ENCODE measurements around the gene IRAK2.

IRAK2 gene

DNA sequence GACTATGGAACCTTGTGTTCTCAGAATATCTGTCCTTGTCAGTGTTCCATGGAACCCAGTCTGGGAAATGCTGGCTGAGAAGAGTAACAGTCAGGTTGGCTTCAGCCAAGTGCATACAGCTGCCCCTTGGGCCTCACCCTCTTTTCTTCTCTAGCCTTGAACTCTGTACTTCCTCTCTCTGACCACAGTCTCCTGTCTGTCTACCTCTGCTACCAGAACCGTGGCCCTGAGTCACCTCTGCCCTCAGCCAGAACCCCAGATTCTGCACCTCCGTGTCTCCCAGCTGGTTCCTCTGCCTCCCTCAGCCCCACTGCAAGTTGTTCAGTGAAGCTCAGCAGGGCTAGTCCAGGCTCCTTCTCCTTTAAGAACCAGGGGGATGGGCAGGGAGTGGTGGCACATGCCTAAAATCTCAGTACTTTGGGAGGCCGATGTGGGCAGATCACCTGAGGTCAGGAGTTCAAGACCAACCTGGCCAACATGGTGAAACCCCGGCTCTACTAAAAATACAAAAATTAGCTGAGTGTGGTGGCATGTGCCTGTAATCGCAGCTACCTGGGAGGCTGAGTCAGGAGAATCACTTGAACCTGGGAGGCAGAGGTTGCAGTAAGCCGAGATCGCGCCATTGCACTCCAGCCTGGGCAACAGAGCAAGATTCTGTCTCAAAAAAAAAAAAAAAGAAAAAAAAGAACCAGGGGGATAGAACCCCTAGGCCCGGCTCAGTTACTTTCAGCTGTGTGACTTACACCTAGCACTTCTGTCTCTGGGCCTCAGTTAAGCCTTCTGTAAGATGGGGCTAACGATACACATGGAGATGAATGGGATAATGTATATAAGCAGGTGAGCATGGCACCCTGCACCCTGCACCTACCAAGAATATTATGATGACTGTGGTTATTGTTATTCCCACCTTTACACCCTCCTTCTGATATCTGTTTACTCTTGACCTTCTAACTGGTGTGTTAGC is 59.2 kb downstream of the IRAK2 start:
- peak overlapping the region; percentile 50 for H3K27ac Mint-ChIP-seq
- H3K27me3 Mint-ChIP-seq, result no peaks in the 10 kb centered on the region
- peaks cover 76% of the 10 kb centered on the region for H3K4me1 Mint-ChIP-seq (ENCODE audit: low read depth)
- no peaks in the 10 kb centered on the region for H3K9me3 Mint-ChIP-seq
- H3K36me3 Mint-ChIP-seq (ENCODE audit: low read depth), result peaks cover 9% of the 10 kb centered on the region
- H3K4me3 Mint-ChIP-seq, result no peak overlapping the region

- Mint-ChIP-seq H3K27ac (peak overlapping the region; percentile 89), H3K36me3 (ENCODE audit: low read depth) (peaks cover 14% of the 10 kb centered on the region)
These were observed 60.3 kb downstream of the IRAK2 start for GRCh38 chr3:10224794-10225665.

DNA sequence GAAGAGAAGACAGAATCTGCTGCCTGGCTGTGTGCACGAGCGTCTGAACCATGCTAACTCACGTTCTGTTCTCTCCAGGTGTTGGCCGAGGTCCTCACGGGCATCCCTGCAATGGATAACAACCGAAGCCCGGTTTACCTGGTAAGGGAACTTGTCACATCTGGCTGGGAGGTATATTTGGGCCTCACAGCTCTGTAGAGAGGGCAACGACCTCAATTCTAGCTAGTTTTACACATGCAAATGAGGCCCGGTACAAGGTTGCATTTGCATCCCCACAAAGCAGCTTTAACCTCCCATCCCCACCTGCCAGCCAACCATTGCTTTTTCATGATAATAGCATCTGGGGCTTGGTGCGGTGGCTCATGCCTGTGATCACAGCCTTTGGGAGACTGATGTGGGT is 61.6 kb downstream of the IRAK2 start:
- Mint-ChIP-seq H3K27me3 (no peaks in the 10 kb centered on the region), H3K9me3 (no peaks in the 10 kb centered on the region), H3K4me3 (no peak overlapping the region), H3K36me3 (ENCODE audit: low read depth) (peaks cover 14% of the 10 kb centered on the region), H3K27ac (no peak overlapping the region), H3K4me1 (ENCODE audit: low read depth) (peaks cover 74% of the 10 kb centered on the region)

More at GRCh38 chr3:10224794-10225665, 60.3 kb downstream of the IRAK2 start:
- Mint-ChIP-seq H3K4me3 (peak overlapping the region; percentile 70), H3K9me3 (no peaks in the 10 kb centered on the region), H3K4me1 (ENCODE audit: low read depth) (peaks cover 84% of the 10 kb centered on the region), H3K27me3 (no peaks in the 10 kb centered on the region)

- Mint-ChIP-seq H3K27me3 (no peaks in the 10 kb centered on the region), H3K36me3 (ENCODE audit: low read depth) (peaks cover 16% of the 10 kb centered on the region), H3K27ac (peak overlapping the region; percentile 97), H3K4me3 (peak overlapping the region; percentile 32), H3K4me1 (ENCODE audit: low read depth) (peaks cover 60% of the 10 kb centered on the region), H3K9me3 (no peaks in the 10 kb centered on the region)
These were observed 63.7 kb downstream of the IRAK2 start for GRCh38 chr3:10228248-10228950.

GRCh38 chr3:10229576-10229975 is 64.9 kb downstream of the IRAK2 start:
- Mint-ChIP-seq H3K9me3 (no peaks in the 10 kb centered on the region), H3K36me3 (ENCODE audit: low read depth) (peaks cover 18% of the 10 kb centered on the region), H3K4me3 (peak overlapping the region; percentile 59), H3K4me1 (ENCODE audit: low read depth) (peaks cover 48% of the 10 kb centered on the region), H3K27me3 (no peaks in the 10 kb centered on the region), H3K27ac (peak overlapping the region; percentile 97)

GRCh38 chr3:10232137-10232536 is 67.4 kb downstream of the IRAK2 start:
- H3K27me3 Mint-ChIP-seq, result no peaks in the 10 kb centered on the region
- peaks cover 21% of the 10 kb centered on the region for H3K36me3 Mint-ChIP-seq (ENCODE audit: low read depth)
- no peaks in the 10 kb centered on the region for H3K9me3 Mint-ChIP-seq
- peaks cover 39% of the 10 kb centered on the region for H3K4me1 Mint-ChIP-seq (ENCODE audit: low read depth)
- H3K4me3 Mint-ChIP-seq, result no peak overlapping the region
- peak overlapping the region; percentile 32 for H3K27ac Mint-ChIP-seq

DNA sequence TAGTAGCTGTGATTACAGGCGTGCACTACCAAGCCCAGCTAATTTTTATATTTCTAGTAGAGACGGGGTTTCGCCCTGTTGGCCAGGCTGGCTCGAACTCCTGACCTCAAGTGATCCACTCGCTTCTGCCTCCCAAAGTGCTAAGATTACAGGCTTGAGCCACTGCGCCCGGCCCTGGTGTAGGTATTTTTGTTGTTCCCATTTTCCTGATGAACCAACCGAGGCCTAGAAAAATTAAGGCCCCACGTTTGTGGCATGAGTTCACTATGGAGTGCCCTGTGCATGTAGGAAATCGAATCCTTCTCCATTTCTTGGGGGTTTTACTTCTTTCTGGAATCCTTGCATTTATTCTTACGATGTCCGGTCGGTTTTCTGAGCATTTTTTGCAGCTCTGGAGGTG is 69.3 kb downstream of the IRAK2 start:
- peaks cover 35% of the 10 kb centered on the region for H3K36me3 Mint-ChIP-seq (ENCODE audit: low read depth)
- no peaks in the 10 kb centered on the region for H3K27me3 Mint-ChIP-seq
- peaks cover 37% of the 10 kb centered on the region for H3K4me1 Mint-ChIP-seq (ENCODE audit: low read depth)
- H3K4me3 Mint-ChIP-seq, result no peak overlapping the region
- no peaks in the 10 kb centered on the region for H3K9me3 Mint-ChIP-seq
- no peak overlapping the region for H3K27ac Mint-ChIP-seq

DNA sequence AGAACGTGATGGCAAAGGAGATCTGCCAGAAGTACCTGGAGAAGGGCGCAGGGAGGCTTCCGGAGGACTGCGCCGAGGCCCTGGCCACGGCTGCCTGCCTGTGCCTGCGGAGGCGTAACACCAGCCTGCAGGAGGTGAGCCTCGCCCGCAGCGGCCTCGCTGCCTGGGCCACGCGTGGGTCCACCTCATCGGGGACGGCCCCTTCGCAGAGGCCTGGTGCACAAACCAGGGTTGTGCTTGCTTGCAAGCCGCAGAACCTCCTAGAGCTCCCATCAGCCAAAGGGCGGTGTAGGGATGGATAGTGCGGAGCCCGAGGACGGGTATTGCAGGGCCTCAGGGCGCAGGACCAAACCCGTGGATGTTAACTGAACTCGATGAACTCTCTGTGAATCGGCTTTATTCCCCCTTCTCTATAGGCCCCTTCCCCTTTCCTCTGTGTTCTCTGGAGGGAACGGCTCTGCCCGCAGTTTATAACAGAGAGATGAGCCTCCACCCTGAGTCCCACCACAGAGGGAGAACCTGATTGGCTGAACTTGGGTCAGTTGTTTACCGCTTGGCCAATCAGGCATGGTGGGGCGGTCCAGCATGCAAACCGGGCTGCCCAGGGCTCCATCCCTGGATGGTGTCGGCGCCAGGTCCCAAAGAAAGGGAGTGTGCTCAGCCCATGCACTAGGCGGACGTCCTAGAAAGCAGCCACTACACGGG is 70.0 kb downstream of the IRAK2 start:
- peaks cover 35% of the 10 kb centered on the region for H3K36me3 Mint-ChIP-seq (ENCODE audit: low read depth)
- no peaks in the 10 kb centered on the region for H3K27me3 Mint-ChIP-seq
- no peak overlapping the region for H3K4me3 Mint-ChIP-seq
- peaks cover 36% of the 10 kb centered on the region for H3K4me1 Mint-ChIP-seq (ENCODE audit: low read depth)
- no peak overlapping the region for H3K27ac Mint-ChIP-seq
- H3K9me3 Mint-ChIP-seq, result no peaks in the 10 kb centered on the region

DNA sequence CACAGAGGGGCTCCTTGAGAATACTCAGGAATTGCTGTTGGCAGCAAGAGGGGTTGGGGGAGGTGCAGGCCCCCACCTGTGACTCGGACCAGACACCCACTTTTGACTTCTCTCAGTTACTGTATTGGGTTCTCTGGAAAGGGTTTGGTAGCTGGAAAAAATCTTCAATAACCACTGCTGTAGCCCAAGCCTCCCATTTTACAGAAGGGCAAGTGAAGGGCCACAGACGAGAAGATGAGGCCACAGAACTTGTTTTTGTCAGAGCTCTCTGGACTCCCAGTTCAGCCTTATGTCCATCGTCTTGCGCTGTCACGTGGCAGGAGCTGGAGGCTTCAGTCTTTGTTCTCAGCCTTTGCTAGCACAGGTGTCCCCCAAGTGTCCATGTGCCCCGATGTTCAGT is 70.8 kb downstream of the IRAK2 start:
- Mint-ChIP-seq H3K4me3 (no peak overlapping the region), H3K27me3 (no peaks in the 10 kb centered on the region), H3K4me1 (ENCODE audit: low read depth) (peaks cover 36% of the 10 kb centered on the region), H3K36me3 (ENCODE audit: low read depth) (peaks cover 37% of the 10 kb centered on the region), H3K9me3 (no peaks in the 10 kb centered on the region), H3K27ac (no peak overlapping the region)

DNA sequence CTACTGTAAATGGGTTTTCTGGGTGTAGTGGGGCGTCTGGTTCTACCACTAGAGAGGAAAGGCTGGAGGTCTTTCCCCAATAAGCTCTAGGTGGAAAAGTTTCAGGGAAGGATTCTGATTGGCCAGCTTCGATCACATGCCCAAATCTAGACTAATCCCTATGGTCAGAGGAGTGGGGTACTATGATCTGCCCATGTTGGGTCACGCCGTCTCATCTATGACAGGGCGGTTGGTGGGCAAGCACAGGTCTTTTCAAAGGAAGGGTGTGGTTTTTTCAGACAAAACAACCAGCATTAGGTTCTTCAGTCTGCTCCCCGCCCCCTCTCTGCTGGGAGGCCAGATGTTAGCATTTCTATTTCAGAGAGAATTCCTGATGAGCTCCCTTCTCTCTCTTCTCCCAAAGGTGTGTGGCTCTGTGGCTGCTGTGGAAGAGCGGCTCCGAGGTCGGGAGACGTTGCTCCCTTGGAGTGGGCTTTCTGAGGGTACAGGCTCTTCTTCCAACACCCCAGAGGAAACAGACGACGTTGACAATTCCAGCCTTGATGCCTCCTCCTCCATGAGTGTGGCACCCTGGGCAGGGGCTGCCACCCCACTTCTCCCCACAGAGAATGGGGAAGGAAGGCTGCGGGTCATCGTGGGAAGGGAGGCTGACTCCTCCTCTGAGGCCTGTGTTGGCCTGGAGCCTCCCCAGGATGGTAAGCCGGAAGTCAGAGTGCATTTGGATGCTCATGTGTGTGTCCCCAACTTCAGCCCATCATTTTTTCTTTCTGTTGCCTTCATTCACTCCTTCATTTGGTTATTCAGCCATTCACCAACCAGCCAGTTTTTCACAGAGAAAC is 73.8 kb downstream of the IRAK2 start:
- H3K36me3 Mint-ChIP-seq (ENCODE audit: low read depth), result peaks cover 36% of the 10 kb centered on the region

DNA sequence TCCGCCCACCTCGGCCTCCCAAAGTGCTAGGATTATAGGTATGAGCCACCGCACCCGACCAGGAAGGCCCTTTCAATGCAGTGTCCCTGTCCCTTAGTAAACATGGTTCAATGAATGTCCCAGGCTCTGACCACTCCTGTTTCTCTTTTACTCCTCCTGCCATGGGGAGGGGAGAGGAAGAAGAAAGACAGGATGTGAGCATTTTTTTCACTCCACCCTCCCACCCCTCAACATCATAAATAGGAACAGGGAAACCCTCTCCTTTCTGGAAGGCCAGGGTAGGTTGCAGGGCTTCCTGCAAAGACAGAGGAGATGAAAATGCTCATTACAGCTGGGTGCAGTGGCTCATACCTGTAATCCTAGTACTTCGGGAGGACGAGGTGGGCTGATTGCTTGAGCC is 76.1 kb downstream of the IRAK2 start:
- Mint-ChIP-seq H3K9me3 (peaks cover 18% of the 10 kb centered on the region), H3K27ac (peak overlapping the region; percentile 26), H3K36me3 (ENCODE audit: low read depth) (peaks cover 52% of the 10 kb centered on the region), H3K27me3 (no peaks in the 10 kb centered on the region), H3K4me3 (no peak overlapping the region), H3K4me1 (ENCODE audit: low read depth) (peaks cover 79% of the 10 kb centered on the region)

More for the DNA sequence above, 73.8 kb downstream of the IRAK2 start:
- no peaks in the 10 kb centered on the region for H3K9me3 Mint-ChIP-seq
- peak overlapping the region; percentile 88 for H3K27ac Mint-ChIP-seq
- peaks cover 60% of the 10 kb centered on the region for H3K4me1 Mint-ChIP-seq (ENCODE audit: low read depth)
- peak overlapping the region; percentile 18 for H3K4me3 Mint-ChIP-seq
- H3K27me3 Mint-ChIP-seq, result no peaks in the 10 kb centered on the region

GRCh38 chr3:10242182-10243065 is 77.7 kb downstream of the IRAK2 start:
- Mint-ChIP-seq H3K27me3 (no peaks in the 10 kb centered on the region), H3K4me1 (ENCODE audit: low read depth) (peaks cover 79% of the 10 kb centered on the region), H3K9me3 (peaks cover 21% of the 10 kb centered on the region), H3K36me3 (ENCODE audit: low read depth) (peaks cover 50% of the 10 kb centered on the region), H3K4me3 (peak overlapping the region; percentile 79), H3K27ac (peak overlapping the region; percentile 100)

GRCh38 chr3:10244009-10244408 is 79.3 kb downstream of the IRAK2 start:
- peaks cover 21% of the 10 kb centered on the region for H3K9me3 Mint-ChIP-seq
- no peaks in the 10 kb centered on the region for H3K27me3 Mint-ChIP-seq
- peaks cover 44% of the 10 kb centered on the region for H3K36me3 Mint-ChIP-seq (ENCODE audit: low read depth)
- H3K4me3 Mint-ChIP-seq, result no peak overlapping the region
- peaks cover 72% of the 10 kb centered on the region for H3K4me1 Mint-ChIP-seq (ENCODE audit: low read depth)
- H3K27ac Mint-ChIP-seq, result peak overlapping the region; percentile 78

Data from stimulated activated naive CD8-positive, alpha-beta T cell treated with anti-CD3 and anti-CD28 coated beads, Interleukin-15, Interleukin-2, amounts not matched to agents 100 ng/mL and 50 ng/mL, for 24 hours (primary cell).